Measurements from ENCODE around the gene TXLNB.

TXLNB gene

DNA sequence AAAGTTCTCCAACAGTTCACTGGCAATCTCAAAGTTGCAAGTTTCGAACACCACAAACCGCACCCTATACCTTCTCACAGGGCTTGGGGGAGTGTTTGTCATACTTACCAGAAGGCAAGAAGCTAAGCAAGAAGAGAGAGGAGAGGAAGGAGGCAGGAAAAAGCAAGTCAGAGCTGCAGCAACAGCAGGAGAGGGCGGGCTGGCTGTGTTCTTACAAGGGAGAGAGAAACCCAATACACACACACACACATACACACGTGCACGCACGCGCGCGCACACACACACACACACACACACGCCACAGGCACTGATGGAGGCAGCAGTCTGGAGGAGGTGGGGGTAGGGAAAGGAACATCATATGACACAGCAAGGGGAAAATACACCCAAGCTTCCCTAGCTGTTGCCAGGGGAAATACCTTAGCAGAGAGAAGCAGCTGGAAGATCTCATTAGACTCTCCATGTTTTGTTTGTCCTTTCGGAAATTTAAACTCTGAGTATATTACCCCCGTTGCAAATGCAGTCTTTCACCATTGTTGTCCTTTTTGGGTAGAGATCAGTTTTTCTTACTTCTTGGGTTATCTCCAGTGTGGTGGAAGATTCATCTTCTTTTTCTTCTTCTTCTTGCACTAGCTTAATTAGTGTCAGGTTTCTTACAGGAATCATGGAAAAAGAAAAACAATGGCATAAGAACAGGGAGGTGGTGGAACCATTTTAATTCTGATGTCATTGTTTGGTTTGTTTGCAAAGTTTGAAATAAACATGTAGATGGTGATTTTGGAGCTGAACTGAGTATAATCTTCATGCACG lies at the start of gene TXLNB:
Gene TXLNB, minus strand, starts transcription at position 186 of the 807 bp plus-strand sequence. CDS start 3,099 bp downstream, outside the sequence.
- peak; percentile 60 to 88 for DNase-seq

DNA sequence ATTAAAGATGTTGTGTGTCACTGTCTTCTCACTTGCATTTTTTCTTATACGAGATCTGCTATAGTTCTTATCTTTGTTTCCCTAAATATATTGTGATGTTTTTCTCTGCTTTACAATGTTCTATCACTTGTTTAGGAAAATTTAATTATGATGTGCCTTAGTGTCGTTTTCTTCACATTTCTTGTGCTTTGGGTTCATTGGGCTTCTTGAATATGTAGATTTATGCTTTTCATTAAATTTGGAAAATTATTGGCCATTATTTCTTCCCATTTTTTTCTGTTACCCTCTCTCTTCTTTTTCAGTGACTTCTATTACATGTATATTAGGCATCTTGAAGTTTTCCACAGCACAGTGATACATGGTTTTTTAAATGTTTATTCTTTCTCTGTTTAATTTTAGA lies 49.3 kb upstream of the TXLNB start:
- DNase-seq, result no peak

DNA sequence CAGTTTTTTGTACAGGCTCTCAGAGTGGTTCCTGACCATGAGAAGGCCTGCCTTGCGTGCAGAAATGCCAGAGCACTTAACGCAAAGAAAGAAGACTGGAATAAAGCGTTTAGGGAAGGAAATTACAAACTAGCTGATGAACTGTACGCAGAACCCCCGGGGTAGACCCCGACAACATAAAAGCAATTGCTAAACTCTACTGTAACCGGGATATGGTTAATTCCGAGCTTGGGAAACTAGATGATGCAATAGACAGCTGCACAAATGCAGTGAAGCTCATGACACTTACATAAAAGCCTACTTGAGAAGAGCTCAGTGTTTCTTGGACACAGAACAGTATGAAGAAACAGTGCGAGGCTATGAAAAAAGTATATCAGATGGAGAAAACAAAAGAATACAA lies 47.0 kb upstream of the TXLNB start:
- peak; percentile 92 to 97 for DNase-seq

DNA sequence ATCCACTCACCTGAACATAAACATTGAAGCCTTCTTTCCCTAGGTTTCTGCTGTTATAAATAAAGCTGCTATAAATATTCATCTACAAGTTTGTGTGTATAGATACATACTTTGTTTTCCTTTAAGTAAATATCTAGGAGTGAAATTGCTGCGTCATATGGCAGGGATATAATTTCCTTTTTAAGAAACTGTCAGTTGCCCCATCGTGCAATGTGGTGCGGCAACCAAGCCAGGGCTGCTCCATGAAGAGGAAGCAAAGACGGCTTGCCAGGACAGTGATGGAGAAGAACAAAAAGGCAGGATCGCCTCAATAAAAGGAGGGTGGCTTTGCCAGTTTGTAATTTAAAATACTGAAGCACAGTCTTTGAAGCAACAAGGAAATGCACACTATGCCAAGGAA lies 46.0 kb upstream of the TXLNB start:
- peak; percentile 89 to 90 for DNase-seq

DNA sequence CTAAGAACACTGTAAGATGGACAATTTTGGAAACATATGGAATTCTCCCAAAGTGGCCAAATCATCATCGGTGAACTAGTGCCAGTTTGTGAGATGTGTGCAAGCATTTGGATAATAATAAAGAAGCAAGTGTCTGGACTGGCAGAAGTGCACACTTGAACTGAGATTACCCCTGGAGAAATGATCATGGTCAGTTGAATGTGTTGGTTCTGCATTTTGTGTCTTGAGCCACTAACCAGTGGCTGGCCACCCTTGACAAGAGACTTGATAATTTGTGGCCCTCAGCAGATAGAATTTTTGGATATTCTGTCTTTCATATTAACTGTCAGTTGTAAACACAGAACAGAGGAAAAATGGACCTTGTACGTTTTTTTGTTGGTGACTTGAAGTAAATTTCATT lies 45.2 kb upstream of the TXLNB start:
- peak in 1 of 2 donors; percentile 29 for DNase-seq

DNA sequence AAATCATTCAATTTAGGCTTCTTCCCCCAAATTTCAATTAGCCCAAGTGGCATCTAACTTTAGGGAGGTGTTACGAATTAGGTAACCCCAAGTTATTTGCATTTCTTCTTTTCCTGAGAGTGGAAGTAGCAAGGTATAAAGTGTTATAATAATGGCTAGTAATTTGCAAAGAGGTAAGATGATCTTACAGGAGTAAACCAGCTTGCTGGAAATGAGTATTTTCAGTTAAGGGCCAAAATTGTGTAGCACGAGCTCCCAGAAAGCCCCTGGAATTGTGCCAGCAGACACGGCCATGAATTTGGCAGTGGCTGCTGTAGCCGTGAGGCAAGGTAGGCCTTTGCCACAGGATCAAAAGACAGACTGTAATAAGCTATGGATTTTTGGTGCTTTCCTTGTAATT lies 44.7 kb upstream of the TXLNB start:
- DNase-seq, result peak; percentile 36 to 55

DNA sequence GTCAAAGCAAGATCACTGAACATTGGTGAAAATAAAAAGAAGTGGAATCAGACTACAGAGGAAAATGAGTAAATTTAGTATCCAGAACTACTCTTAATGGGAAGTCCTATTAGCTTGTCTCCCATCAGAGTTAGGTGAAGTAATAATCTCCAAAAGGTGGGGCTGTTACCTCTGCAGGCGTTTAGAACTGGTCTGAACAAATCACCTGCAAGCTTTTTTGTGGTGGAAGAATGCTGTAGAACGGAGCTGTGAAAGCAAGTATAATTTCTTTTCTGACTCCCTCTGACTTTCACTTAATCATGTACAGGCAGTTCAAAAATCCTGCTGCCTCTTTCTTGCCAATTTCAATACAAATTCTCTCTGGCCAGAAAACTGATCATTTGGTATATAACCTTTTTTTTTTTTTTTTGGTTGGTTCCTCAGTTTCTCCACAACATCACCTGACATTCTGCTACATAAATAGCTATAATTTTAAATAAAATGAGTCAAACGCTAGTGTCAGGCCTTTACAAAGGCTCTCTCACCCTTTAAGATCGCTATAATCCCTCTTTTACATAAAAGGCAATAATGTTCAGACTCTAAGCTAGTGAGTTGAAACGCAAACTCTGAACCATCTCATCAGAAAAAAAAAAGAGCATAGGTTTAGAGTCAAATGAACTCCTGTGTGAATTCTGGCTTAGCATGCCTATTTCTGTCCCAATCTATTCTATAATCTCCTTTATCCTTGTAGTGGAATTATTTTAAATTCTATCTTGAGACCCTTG lies 43.8 kb upstream of the TXLNB start:
- DNase-seq, result no peak

DNA sequence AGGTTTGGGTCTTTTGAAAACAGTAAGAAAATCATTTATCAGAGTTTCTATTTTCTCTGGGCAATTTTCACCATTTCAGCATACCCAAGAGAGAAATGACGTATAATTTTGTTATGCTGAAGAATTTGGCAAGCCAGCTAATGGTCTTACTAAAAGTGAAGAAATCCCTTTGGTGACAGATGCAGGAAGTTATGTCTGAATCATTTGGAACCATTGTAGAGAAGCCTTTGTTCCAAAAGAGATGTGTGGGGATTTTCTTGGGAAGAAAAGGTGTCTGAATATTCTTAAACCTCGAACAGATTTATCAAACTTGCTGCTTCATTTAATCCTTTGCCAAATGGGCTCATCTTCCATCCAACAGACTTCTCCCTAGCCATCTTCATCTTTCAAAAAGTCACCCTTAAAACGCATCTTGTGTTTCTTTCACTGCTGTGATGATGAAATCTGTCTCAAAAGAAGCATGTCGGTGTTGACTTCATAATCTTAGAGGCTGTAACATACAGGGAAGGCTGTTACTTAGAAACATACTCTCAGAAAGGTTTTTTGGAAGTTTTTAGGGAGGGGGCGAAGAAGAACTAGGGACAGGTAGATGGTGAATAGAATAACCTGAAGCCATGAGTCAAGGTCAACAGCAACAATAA lies 43.1 kb upstream of the TXLNB start:
- DNase-seq, result peak; percentile 88 to 93

DNA sequence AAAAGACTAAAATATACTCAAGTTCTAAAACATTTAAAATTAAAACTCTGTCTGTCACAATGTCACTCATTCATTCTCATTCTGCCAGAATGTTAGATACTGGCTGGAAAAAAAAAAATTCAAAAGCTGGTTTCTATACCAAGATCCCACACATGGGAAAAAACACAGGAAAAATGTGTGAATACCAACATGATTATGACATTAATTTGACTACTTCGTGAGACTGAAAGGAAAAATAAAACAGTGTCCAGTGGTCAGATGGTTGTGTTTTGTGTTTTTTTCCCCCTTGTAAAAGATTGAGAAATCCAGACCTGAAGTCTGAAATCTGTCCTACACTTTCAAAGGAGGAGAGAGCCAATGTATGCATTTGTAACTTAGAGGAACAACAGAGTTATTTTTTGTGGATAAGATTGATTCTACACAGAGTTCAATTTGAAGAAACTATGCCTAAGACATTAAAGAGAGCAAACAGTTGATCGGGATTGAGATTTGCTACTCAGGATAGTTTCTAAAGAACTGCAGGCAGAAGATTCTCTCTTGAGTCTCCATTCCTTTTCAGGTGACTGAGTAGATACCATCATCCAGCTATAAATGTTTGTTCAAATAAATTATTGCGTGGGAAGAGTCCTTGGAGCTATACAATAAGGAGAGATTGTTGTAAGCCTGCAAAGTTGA lies 39.2 kb upstream of the TXLNB start:
- DNase-seq, result peak in 1 of 2 donors; percentile 61

DNA sequence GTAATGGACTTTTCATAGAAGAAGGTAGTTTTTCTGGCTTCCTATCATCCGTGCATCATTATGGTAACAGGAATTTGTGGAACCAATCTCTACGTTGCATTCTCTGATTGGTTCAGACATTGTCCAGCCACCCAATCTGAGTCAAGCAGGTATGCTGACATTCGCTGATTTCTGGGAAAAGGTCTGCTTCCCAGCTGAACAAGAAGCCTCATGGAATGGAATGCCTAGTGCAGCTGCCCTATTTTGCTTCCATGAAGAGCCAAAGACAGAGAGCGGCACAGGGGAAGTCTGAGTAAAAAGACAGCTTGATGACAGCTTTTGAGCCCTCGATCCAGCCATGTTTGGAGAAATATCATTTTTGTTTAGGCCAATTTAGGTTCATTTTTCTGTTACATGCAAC lies 38.5 kb upstream of the TXLNB start:
- DNase-seq, result no peak

DNA sequence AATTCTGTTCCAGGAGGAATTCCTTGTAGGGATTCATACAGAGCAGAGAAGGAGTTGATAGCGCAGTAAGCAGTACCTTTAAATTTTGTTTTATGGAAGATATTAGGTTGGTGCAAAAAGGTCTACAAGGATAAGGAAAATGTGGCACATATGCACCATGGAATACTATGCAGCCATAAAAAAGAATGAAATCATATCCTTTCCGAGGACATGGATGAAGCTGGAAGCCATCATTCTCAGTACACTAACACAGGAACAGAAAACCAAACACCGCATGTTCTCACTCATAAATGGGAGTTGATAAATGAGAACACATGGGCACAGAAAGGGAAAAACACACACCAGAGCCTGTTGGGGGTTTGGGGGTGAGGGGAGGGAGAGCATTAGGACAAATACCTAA lies 37.4 kb upstream of the TXLNB start:
- no peak for DNase-seq

DNA sequence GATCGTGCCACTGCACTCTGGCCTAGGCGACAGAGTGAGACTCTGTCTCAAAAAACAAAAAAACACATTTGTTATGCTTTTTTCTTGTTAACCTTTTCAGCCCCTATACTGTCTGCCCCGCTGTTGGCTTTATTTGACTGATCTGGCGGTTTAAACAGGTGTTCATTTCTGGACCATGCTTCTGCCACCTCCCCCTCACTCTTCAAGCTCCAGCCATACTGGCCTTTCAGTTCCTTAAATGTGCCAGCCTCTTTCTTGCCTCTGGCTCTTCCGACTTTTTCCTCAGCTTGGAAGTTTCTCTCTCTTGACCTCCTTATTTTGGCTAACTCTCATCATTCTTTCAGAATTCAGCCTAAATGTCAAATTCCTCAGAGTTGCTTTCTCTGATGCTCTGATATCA lies 35.2 kb upstream of the TXLNB start:
- DNase-seq, result no peak

DNA sequence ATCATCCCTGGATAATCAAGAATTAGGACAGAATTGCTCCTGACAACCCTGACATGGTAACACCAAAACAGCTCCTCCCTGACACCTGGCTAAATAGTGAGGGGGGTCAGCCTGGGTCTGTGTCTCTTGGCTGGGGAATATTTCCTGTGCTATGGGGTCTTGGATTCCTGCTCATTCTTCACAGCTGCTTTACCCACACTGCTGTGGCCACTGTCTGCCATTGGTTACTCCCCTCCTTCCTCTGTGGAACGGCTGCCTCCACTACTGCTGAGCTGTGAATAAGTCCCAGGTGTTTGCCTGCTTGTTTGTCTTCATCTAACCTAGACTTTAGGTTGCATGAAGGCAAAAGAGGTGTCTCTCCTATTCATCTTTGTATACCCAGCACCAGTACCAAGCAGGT lies 33.9 kb upstream of the TXLNB start:
- DNase-seq, result no peak

DNA sequence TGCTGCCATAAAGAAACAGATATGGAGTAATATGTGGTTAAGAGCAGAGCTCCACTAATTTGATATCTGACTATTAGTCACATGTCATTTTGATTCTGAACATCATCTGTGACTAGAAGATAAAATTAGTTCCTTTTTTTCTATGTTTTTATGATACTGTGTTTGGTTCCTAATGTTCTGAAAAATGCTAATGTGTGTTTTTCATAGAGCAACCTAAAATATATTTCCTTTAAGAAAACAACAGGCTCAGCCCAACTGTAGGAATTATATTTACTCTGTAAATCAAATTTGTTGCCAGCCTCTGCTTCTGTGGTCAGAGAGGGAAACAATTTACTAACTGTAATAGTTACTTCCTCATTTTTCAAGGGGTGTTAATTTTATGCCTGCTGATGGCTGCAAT lies 33.3 kb upstream of the TXLNB start:
- peak; percentile 57 to 66 for DNase-seq

DNA sequence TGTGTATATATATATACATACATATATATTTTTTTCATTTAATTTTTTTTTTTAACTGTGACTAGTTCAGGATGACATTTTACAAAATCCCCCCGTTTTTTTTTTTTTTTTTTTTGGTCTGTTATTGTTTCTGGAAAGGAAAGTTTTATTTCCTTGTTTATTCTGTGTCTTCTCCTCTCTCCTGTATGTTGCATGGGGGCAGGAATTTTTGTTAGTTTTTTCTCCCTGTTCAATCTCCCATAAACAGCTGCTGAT lies 32.4 kb upstream of the TXLNB start:
- no peak for DNase-seq

DNA sequence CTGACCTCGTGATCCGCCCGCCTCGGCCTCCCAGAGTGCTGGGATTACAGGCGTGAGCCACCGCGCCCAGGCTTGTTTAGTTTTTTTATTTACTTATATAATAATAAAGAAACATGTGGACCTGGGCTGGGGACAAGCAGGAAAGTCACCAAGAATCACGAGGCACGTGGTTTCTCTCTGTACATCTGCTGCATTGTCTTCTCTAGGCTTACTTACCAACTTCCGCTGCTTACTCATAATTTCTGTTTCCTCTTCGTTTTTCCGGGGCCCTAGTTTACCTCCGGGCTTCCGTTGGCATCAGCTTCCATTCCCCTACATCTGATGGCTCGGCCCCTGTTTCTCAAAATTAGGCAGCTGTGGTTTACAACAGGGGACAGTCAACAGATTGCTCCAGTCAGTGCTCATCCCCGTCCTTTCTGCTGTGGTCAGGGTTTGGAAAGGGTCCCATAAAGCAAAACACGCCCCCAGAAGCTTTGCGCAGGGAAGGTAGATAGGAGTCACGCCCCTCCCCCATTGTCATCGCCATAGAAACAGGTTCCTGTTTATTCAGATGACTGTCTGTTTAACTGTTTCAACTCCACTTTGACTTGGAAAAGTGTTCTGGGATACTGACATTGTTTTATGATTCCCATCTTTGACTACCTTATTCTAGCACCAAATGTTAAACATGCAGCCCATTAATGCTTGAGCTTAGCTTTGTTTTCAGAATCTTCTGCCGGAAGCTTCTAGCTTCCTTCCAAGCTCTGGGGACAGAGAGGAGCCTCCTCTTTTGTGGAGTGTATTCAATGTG lies 31.9 kb upstream of the TXLNB start:
- DNase-seq, result peak; percentile 67 to 73

DNA sequence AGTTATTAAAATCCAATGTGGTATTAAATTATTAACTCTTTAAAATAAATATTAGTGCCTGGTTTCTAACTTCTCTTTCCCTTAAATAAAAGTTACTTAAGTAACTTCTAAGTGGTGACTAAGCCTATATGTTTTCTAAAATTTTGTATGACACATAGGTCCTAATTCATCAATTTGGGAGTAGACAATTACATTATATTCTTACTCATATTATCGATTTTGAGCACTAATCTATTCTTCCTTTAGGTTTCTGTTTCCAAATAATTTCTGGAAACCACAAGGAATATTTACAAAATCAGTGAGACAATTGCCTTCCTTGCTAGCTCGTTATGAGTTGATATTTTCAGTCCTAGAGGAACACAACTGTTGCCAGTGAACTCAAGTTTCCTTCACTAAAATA lies 28.3 kb upstream of the TXLNB start:
- peak in 1 of 2 donors; percentile 32 for DNase-seq

DNA sequence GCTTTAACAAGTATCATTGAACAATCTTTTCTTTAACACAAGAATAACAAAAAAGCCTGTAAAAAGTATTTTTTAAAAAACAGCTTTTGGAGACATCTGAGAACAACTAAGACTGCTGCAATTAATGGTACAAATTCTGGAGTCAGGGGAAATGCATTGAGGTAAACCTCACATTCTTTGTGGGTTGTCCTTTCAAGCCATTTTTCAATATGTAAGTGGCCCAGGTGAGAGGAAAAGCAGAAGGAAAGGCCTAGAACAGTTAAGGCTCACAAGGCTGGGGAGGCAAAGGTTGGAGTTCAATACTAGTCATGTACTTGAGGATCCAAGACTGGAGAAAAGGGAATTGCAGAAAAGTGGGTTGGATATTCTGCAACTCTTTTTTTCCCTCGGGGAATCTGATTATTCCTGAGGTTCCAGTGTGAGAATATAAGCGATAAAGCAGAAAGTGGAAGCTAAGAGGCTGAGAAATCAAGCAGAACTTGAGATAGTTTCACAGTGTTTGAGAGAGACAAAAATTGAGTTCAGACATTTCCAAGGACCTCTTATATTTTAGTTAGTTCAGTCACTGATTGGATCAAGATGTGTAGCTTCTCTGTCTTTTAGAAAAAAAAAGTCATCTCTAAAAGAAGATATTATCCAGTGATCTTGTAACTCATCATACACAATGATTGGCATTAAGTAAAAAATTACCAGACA lies 25.0 kb upstream of the TXLNB start:
- no peak for DNase-seq

DNA sequence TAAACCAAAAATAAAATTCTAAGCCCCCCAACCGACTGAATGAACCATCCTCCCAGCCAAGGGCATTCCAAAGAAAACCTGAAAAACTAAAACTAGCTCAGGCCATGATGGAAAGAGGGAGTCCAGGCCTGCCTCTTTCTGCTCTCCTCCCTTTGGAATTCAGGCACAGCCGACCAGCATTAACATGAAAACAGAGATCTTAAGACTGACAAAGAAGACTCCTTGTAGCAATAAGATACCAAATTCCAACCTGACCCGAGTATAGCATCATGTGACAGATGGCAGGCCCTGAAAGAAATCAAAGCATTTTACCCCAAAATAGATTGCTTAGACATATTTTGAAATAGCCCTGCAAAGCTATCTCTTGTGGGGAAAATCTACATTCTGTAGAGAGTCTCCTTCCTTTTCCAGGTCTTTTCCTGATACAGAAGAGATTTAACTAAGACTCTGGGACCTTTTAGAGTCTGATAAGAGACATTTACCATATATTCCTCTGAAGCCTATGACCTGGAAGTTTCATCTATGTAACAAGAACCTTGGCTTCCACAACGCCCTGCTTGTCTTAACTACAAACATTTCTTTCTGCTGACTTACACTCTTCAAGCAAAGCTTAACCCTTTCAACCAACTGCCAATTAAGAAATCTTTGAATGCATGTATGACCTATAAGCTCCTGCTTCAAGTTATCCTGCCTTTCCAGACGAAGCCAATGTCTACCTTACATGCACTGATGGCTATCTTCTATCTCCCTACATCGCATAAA lies 22.2 kb upstream of the TXLNB start:
- no peak for DNase-seq

DNA sequence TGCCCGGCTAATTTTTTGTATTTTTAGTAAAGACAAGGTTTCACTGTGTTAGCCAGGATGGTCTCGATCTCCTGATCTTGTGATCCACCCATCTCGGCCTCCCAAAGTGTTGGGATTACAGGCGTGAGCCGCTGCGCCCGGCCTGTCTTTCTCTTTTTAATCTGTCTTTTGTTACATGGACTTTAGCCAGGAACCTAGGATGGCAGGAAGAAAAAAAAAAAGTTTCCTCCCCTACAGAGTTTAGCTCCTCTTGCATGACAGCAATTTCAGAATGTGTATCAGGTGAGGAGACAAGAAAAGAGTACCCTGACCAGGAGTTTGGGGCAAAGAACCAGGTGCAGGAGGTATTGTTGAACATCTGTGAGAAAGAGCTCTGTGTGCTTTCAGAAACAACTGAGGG lies 21.4 kb upstream of the TXLNB start:
- no peak for DNase-seq

DNA sequence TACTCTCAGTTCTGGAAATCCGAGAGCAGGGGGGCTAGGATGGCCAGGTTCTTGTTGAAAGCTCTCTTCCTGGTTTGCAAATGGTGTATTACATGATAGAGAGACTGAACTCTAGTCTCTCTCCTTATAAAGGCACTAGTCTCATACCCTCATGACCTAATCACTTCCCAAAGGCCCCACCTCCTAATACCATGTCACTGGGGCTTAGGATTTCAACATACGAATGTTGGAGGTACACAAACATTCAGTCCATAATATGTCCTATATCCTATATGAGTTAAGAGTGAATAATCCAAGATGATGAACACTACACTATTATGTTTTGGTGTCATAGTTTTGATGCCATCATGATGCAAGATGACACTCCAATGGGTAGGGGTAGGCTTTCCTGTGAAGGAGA lies 20.0 kb upstream of the TXLNB start:
- DNase-seq, result peak; percentile 21 to 45
